NCI-H524 (cell line): Measurements from ENCODE around the gene AGTRAP.

ENCODE experiments used
- DNase-seq, 2 experiments: peaks; one replicate each; lab custom pipeline; 2025; lab: John Stamatoyannopoulos, UW

Gene AGTRAP

DNA sequence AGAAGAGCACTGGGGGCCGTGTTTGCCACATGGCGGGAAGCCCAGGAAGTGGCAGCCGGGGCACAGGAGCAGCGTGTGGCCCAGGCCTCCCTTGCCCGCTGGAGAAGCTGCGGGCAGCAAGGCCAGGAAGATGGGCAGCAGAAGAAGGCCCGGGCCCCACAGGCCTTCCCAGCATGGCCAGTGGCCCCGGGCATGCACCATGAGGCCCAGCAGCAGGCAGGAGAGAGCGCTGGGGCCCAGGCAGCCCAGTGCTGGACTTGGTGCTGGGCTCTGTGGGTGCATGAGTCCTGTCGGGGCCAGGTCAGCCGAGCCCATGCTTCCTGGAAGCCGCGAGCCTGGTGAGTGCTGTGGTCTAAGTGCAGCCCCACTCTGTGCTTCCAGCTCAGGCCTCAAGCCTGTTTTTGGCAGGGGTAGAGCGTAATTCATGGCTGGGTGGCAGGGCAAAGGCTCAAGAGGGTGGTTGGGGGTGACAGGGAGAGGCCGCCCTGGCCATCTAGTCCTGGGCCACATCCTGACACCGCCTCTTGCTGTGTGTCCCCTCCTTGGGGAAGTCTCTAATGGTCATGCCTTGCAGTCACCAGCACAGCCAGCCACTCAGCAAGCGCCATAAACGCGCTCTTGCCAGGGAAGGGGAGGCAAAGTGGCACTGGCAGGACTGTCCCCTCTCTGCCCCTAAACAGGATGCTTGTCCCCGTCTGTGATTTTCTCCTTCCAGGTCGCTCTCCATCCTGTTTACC is 48.5 kb downstream of the AGTRAP start:
- no peak for DNase-seq

DNA sequence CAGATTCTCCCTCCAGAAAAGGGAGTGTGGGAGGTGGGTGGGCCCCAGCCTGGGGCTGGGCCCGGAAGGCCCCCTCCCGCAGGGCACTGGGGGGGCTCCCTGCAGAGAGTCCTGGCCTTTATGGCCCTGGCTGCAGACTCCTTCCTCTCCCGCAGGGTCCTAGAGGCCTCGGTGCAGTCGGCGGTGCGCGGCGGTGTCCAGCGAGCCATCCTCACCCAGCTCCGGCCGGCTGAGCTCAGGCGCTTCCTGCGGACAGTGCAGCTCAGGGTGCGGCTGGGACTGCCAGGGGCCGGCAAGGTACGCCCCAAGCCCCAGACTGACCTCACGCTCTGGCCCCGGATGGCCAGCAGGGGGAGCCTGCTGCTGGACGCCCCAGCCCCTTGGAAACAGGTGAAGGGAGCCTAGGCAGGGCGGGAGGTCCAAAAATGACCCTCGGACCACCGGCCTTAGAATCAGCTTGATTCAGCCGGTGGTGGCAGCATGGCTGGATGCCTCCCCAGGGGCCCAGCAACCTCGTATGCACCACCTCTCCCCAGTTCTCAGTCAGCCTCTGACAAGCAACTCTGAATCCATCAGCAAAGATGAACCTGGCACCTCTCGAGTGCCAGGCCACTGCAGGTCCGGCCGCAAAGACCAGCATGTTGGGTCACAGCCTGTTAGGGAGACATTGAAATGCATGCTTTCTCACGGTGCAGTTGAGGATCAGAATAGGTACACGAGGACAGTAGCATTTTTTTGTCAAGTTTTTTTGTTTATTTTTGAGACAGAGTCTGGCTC is 49.2 kb downstream of the AGTRAP start:
- DNase-seq, result peak in 1 of 2 experiments; percentile 17

DNA sequence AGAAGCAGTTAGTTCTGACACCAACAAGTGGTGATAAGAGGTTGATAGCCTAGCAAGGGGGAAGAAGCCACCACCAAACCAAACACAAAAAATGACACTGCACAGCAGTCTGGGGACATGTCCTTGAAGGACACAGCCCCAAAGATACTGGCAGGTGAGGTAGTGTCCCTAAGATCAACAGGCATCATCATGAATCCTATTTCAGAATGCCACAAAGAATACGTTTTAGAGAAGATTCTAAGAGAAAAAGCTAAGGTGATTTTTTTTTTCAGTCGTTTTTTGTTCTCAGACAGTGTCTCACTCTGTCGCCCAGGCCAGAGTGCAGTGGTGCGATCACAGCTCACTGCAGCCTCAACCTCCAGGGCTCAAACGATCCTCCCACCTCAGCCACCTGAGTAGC is 50.2 kb downstream of the AGTRAP start:
- DNase-seq, result no peak

DNA sequence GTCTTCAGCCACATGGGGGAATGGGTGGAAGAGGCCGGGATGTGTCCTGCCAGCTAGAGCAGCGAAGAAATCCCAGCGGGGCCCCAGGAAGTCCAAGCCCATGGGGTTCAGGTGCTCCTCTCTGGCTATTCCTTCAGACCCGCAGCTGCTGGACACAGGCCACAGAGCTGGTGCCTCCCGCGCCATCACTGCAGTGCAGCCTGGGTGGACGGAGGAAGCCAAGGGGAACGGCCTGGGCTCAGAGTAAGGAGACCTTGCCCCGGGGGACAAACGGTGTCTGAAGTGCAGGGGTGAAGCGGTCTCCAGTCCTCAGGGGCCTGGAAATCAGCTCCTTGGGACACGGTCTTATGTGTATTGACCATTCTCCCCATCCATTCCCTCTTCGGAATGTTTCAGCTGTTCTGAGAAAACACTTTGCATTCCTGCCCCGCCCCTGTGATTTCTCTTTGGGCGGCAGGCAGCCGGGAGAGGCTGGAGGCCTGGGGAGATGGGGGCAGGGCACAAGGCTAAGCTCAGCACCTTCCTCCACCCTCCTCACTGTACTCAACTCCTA is 51.4 kb downstream of the AGTRAP start:
- DNase-seq, result no peak

DNA sequence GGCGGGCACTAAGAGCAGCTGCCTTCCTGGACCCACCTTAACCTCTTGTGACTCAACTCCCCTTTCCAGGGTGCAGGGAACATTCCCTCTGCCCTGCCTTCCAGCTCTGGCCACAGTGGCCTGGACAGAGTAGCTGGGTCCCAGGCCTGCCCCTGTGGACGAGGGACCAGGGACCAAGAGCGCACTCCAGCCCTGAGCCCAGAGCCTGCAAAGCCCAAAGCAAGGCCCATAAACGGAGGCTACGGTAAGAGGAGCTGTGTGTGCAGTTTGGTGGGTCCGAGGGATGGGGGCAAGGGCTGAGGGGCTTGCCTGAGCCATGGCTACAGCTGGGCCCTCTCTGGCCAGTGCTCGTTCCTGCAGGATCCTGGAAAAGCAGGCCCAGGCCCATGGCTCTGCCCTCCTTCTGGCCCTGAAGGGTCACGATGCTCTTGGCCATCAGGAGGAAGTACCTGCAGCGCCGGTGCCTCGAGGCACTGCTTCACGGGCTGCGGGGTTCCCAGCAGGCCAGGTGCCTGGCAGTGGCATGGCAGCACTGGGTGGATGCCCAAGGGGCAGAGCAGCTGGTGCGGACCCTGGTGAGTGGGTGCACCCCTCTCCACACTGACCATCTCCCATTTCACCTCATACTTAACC is 52.0 kb downstream of the AGTRAP start:
- no peak for DNase-seq

DNA sequence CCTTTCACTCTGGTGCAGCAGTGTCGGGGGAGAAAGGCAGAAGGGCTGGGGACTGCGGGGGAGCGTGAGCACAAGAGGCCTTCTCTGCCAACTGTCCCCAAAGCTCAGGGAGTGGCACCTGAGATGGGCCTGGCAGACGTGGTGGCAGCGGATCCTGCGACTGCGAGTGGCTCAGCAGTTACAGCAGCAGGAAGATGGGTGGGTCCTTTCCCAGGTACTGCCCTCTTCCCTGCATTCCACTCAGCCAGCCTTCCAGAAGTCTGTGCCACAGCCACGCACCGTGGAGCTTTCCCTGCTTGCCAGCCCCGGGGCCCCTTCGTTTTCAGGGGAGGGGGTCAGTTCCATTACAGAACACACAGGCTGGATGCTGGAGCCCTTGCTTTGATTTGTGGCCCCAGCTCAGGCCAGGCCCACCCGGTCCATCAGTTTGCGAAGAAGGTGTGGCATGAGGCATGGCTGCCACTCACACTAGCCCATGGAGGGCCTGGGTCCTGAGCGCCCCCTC is 52.7 kb downstream of the AGTRAP start:
- no peak for DNase-seq

DNA sequence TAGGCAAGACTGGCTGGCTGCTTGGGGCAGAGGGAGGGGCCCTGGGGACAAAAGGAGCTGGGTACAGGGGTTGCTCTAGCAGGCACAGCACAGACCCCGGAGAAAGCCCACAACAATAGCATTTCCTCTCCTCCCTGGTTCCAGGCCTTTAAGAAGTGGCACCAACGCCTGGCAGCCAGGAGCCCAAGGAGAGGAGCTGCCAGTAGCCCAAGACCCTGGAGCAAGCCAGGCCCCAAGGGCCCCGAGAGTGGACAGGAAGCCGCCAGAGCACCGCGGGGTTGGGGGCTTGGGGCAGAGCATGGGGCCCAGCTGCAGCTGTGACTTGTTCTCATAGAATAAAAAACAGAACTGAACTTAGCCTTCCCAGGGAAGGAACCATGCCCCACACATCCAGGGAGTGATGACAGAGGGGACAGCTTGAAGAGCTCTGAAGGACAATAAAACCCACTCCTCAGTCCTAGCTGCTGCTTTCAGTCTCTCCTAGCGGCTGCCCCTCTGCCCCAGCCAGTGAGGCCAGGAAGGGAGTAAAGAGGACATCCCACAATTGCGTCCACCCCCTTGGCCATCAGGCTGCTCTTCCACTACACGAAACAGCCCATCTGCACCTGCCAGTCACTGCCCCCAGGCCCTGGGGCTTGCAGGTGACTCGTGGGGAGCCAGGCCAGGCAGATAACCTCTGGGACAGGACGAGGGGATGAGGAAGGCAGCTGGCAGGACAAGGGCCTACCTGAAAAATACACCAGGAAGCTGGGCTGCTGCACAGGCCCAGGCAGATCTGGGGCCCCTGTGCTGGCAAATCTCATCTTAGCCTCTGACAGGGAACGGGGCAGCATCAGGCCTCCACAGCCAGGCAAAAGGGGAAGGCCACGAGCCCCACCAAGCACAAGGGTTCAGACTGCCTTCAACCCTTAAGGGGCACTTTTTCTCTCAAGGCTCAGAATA is 53.5 kb downstream of the AGTRAP start:
- no peak for DNase-seq

DNA sequence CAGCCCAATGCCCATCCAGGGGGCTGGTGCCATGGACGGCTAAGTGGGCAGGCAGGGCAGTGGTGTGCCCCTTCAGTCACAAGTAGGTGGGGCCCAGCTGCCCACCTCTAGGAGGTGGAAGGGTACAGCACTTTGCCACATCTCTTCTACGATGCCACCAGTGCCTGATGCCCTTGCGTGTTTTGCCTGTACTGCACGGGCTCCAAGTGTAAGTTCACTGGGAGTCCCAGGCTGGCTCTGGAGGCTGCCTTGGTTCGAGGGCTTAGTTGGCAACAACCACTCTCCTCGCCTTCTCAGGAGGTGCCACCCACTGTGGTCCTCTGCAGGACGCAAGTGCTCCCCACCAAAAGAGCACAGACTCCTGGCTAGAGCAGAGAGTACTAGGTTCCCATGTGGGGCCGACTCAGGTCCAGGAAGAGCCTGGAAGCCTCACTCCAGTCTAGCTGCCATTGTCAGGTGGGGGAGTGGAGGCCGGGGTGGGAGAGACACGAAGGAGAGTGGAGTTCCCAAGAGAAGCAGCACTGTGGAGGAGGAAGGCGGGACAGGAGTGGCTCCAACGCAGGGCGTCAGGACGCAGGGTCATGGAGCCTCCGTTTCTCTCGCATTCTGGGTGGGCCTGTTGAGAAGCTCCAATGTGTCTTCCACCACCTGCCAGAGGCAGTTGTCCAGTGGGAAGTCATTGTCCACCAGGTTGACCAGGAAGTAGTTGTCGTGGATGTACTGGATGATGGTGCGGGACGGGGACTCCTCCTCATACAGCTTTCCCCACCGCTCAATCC is 54.4 kb downstream of the AGTRAP start:
- DNase-seq, result no peak

DNA sequence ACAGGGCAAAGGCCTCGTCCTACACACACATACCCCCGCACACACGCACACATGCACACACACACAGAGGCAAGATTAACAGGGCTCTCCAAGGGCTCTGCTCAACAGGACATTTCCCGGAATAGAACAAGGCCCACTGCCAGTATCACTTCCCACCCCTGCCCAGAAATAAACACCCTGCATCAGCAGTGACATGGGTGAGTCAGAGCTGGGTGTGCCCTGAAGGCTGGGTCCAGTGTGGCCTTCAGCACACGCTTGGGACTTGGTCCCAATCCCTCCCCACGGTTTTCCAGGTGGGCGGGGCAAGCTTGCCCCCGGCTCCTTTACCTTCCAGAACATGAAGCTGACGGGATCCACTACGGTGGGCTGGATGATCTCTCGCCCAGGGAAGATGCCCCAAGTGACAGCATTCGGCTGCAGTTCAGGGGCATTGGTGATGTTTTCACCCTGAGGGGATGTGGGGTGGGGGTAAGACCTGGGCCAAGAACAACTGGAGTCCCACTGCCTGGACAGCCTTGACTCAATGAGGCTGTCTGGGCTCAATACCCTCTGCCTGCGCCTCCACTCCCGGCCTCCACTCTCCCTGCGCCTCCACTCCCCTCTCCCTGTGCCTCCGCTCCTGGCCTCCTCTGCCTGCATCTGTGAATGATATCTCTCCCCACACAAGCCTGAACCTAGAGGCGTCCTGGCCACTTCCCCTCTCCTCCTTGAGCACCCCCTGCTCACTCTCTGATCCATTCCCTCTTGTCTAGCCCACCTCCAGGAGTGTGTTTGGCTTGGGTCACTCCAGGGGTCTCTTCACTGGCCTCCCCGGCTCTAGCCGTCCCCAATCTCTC is 55.2 kb downstream of the AGTRAP start:
- DNase-seq, result no peak

DNA sequence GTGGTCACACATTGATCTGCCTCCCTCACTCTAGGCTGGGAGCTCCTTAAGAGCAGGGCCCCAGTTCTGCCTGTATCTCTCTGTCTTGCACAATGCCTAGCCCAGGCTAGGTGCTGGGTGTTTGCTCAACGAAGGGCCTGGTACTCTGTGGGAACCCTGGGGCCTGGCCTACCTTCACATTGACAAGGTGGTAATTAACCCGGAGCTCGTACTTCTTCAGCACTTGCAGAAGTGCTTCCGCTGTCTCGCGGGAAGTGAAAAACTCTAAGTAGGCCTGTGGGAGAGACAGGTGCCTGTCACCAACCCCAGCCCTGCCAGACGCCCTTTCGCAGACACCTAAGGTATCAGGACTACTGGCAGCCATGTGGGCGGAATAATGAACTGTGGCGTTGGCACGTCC is 56.2 kb downstream of the AGTRAP start:
- DNase-seq, result no peak

DNA sequence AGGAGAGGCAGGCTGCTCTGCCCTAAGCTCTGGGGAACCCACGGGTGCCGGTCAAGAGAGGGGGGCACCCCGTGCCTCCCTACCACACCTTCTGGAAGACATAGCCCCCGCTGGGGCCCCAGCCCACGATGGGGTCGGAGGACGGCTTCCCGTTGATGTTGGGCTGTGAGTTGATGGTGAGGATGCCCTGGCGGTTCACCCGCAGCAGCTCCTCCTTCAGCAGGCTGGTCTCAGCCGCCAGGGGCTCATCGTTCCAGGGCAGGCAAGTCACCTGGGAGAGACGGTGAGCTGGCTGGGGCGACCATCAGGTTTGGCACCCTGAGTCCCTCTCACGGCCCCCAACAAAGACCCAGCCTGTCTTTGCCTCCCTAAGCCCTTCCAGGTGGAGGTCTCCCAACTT is 57.9 kb downstream of the AGTRAP start:
- DNase-seq, result no peak

DNA sequence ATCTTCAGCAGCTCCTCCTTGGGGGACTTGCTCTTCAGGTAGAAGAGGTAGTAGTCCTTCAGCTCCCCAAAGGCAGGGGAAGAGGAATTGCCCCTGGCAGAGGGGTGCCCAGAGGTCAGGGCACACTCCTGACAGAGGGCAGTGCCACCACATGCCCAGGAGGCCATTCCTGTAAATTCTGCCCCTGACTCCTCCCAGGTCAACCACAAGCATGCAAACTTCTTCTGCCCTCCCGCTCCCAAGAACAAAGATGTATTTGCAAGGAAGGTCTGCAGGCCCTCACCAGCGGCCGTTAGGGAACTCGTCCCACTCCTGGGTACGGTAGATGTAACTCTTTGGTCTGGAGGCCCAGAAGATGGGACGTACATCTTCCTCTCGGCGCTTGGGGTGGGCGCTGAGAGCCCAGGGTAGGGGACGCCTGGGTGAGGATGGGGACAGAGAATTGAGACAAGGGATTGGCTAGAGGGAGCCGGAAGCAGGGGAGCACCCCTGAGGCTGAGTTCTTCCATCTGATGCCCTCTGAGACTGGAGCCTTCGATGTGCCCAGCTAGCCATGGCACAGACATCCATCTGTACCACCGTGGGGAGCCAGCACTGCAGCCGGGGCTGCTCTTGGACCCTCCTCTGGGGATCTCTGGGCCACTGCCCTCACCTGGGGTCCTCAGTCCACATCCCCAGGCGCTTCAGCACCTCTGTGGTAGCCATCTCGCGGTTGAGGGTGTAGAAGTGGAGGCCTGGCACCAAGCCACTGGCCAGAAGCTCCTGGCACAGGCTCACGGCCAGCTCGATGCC is 58.7 kb downstream of the AGTRAP start:
- DNase-seq, result no peak

DNA sequence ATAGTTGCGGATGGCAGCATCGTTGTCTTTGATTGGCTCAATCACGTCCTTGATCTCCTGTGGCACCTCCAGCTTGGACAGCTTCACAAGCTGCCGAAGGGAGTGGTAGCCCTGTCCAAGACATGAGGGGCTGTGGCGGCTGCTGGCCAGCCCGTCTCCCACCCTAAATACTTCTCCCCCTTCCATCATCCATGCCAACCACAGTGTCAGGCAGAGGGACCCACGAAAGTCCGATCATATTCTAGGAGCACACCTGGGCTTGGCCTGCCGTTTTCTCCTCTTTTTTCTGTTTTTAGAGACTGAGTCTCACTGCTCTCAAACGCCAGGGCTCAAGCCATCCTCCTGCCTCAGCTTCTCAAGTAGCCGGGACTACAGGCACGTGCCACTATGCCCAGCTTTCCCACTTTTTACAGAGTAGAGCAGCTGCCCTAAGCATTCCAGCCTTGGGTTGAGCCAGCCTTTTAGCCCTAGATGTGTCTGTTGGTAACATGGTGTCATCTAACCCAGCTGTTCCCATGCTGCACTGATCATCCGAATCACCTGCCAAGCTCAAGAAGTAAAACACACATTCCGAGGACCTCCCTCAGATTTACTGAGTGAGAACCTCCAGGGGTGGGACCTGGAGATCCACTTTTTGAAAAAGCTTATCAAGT is 59.4 kb downstream of the AGTRAP start:
- DNase-seq, result no peak

DNA sequence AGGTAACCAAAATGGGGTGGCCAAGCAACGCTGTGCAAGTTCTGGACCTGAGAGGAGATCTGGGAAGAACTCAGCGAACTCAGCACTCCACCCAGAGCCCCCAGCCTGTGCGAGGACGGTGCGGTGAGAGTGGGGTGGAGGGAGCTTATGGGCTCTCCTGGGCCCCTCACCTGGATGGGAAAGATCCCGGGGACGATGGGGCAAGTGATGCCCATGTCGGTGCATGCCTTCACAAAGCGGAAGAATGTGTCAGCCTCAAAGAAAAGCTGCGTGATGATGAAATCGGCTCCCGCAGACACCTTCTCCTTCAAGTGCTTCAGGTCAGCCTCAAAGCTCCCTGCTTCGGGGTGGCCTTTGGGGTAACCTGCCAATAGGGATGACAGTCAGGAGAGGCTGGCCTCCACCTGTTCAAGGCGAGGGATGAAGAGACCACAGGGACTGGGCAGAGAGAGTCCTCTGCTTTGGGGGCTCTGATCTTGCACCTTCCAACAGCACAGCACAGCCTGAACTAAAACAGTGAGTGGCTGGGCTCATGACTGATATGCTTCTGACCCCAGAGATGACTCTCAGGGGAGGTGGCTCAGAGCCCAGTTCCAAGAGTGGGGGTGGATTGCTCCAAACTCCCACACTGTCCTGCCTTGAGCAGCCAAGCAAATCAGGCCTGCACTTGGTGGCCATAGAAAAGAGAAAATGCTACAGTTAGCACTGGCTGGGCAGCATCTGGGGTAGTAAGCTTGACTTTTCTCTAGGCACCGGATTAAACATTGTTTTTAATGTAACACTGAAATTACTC is 60.3 kb downstream of the AGTRAP start:
- no peak for DNase-seq

DNA sequence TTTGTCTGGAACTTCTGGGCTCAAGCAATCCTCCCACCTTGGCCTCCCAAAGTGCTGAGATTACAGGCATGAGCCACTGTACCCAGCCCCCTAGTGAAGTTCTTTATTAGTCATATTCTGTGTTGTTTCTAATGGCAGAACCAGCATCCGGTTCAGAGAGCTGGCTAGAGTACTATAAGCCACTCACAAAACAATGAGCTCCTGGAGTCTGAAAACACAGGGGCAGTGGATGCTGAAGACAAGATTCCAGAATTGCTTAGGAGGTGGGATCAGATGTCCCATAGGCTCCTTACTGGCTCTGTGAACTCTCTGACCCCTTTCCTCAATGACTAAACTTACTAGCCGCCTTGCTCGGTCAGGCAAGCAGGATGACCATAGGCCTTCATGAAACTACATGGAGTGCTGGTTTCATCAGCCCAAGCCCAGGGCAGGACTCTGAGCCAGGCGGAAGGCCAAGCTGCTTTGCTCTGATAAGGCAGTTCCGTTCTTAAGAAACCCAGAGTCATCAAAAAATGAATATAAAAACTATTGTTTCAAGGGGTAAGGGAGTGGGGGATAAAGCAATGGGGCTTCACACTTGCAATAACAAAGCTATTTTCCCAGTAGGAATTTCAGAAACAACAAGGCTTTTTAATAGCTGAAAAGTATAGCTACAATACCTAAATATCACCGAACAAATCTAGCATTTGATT is 61.7 kb downstream of the AGTRAP start:
- no peak for DNase-seq

DNA sequence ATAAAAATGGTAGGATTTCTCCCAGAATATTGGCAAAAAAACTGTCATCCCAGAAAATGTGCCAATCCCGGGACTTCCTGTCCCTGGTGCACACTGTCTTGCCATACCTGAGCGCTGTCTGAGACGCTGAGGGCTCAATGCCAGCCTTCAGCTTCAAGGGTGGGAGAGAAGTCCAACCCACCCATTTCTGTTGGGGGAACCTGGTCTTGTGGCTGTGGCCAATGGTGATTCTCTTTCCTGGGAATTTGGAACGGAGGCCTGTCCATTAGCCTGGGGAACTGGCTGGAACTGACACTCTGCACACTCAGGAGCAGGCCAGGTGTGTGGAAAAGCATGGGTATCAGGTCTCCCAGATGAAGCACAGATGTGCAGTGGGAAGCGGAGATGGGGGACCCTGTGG is 63.2 kb downstream of the AGTRAP start:
- no peak for DNase-seq

DNA sequence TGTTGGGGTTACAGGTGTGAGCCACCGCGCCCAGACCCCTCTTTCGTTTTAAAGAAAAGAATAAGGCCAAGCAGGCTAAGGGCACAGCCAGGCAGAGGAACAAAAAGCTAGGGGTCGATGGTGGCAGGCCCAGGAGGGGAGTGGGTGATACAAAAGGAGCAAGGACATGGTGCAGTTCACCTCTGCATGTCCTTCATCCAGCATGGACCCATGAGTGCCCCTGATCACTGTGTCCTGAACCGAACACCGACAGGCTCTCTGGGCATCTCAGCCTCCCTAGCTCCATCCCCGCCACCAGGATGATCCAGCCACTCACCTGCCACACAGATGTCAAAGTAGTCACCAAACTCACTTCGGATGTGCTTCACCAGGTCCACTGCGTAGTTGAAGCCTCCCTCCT is 64.0 kb downstream of the AGTRAP start:
- no peak for DNase-seq
